Pancreas (tissue), 10 donors: ENCODE data around the gene SRRD. TPM values are rescaled to one million over a fixed set of nuclear protein-coding genes. Genes with fewer than 3 reads are reported as not detected.

Experiments used
- ATAC-seq, 4 donors: fragments of 200-7000 bp; cut with Tn5 transposase; one replicate each; pipeline versions ENCODE4 v1.8.0 to v1.9.1; 2020; ENCODE audit warnings: mild to moderate bottlenecking in 4 of 4, moderate library complexity in 4 of 4
- DNase-seq, 6 donors: peaks; one replicate each; pipeline ENCODE4 v3.0.0-alpha.2; 2020
- FAIRE-seq: peaks from 2 replicates; lab custom pipeline; 2012; peaks lifted over from hg19 to GRCh38; lab: Jason Lieb, UNC
- H3K27ac ChIP-seq, 4 donors: fragments of 200-600 bp; sonication (generic); 1 replicate in 3 of 4; 2 replicates in 1 of 4; pipeline versions ENCODE4 v1.5.0 to v1.8.0; 2020
- H3K27me3 ChIP-seq, 4 donors: fragments of 200-600 bp; one replicate each; pipeline ENCODE4 v1.8.0; 2021
- H3K36me3 ChIP-seq, 3 donors: fragments of 200-600 bp; sonication (generic) in 1 of 3; one replicate each; pipeline versions ENCODE4 v1.5.0 to v1.8.0; 2020 to 2021
- H3K4me1 ChIP-seq, 3 donors: fragments of 200-600 bp; one replicate each; pipeline ENCODE4 v1.8.0; 2021
- H3K4me3 ChIP-seq, 4 donors: fragments of 200-600 bp; sonication (generic) in 2 of 4; one replicate each; pipeline versions ENCODE4 v1.5.0 to v1.8.0; 2020 to 2021
- H3K9me3 ChIP-seq, 4 donors: fragments of 200-600 bp; one replicate each; pipeline ENCODE4 v1.8.0; 2021
- CTCF ChIP-seq, 4 donors: fragments of 200-600 bp; sonication (generic) in 3 of 4; IDR thresholded peaks; one replicate each; pipeline versions ENCODE4 v1.5.0 to v1.8.0; 2021; ENCODE audit warnings: antibody characterized with exemption in 4 of 4
- WGBS, 2 donors: extraction: QIAGEN DNeasy Blood & Tissue Kit; methylation state at CpG; one replicate each; pipeline ENCODE4 v1.1.7; 2013; 5-methylcytosine and 5-hydroxymethylcytosine counted together
- intact Hi-C, 3 donors: fragments of 100-400 bp; cut with DNase I; formaldehyde crosslinking; loops; one replicate each; pipeline versions ENCODE4 v1.11.1 to v1.14.2; 2022
- polyA plus RNA-seq, 2 donors: library from polyadenylated mRNA; stranded (reverse); fragments of 200-250 nt; gene quantifications; one replicate each; pipeline ENCODE4 v1.2.3, GENCODE V29; 2013
- total RNA-seq, 6 donors: library from RNA; stranded (reverse); fragmentation: NEBNext Ultra II Directional in 4 of 6; extraction: Animal tissue kit (Norgen Biotek cat#: 25700) in 4 of 6; gene quantifications; one replicate each; pipeline versions ENCODE4 v1.2.1 to v1.2.4, GENCODE V29; 2021 to 2023
- donor health status: healthy with polysubstance abuse.
- donor health status: DM: no; HTN: no; CAD: no; lungs with moderate emphysema.
- donor health status: DM: no; HTN: no; CAD: no.
- donor health status: control.
- donor health status: control.
- donor health status: Bipolar disorder and iron deficiency.
- donor health status: DM: yes; HTN: yes; CAD: no.
- donor health status: DM: no; HTN: no; CAD: no.
- donor health status: DM: no; HTN: no; CAD: no.
- donor health status: DM: yes; HTN: yes; CAD: no.

The SRRD gene
- total and polyA plus RNA-seq, 8 donors: 6.3 to 13.6 (median 10.8) TPM

GRCh38 chr22:26439559-26439958, 44.1 kb upstream of the SRRD start:
- no peaks in the 10 kb centered on the region for H3K27me3 ChIP-seq
- H3K4me1 ChIP-seq: no peaks in the 10 kb centered on the region
- no peak overlapping the region for H3K4me3 ChIP-seq
- no peak overlapping the region for H3K27ac ChIP-seq
- no peaks in the 10 kb centered on the region for H3K9me3 ChIP-seq
- no peak for TF ChIP-seq CTCF (IDR thresholded peaks at IDR 0.05)
- H3K36me3 ChIP-seq: no peaks in the 10 kb centered on the region
- 69 to 74% methylated on average over 3 of the region's 3 CpGs for WGBS, 2 donors
- intact Hi-C loops: no loop called here
- FAIRE-seq (no peak), ATAC-seq (no peak), DNase-seq (no peak)

GRCh38 chr22:26442086-26442756, 41.5 kb upstream of the SRRD start:
- no peak overlapping the region for H3K27ac ChIP-seq
- ATAC-seq (no peak), FAIRE-seq (no peak), DNase-seq (no peak)
- H3K36me3 ChIP-seq: no peaks in the 10 kb centered on the region
- no peak for TF ChIP-seq CTCF (IDR thresholded peaks at IDR 0.05)
- H3K9me3 ChIP-seq: no peaks in the 10 kb centered on the region
- no peaks in the 10 kb centered on the region for H3K27me3 ChIP-seq
- no peaks in the 10 kb centered on the region for H3K4me1 ChIP-seq
- WGBS, 2 donors: 86 to 89% methylated on average over 4 of the region's 4 CpGs
- no peak overlapping the region for H3K4me3 ChIP-seq
- intact Hi-C loops: no loop called here

- intact Hi-C loops: no loop called here
- no peaks in the 10 kb centered on the region for H3K4me1 ChIP-seq
- H3K9me3 ChIP-seq: no peaks in the 10 kb centered on the region
- no peaks in the 10 kb centered on the region for H3K36me3 ChIP-seq
- 82 to 86% methylated on average over 16 of the region's 16 CpGs for WGBS, 2 donors
- H3K27me3 ChIP-seq: no peaks in the 10 kb centered on the region
- FAIRE-seq: no peak
- no peak for ATAC-seq
- no peak overlapping the region for H3K4me3 ChIP-seq
- no peak for DNase-seq
- no peak overlapping the region for H3K27ac ChIP-seq
- no peak for TF ChIP-seq CTCF (IDR thresholded peaks at IDR 0.05)
Measured at GRCh38 chr22:26443901-26444690, 39.6 kb upstream of the SRRD start.

GRCh38 chr22:26444777-26445176, 38.9 kb upstream of the SRRD start:
- DNase-seq (no peak), FAIRE-seq (no peak), ATAC-seq (peak in 2 of 4 donors; percentile 37 to 38)
- H3K27me3 ChIP-seq: no peaks in the 10 kb centered on the region
- TF ChIP-seq CTCF (IDR thresholded peaks at IDR 0.05): no peak
- WGBS, 2 donors: 79 to 80% methylated on average over 8 of the region's 8 CpGs
- intact Hi-C loops: no loop called here
- H3K9me3 ChIP-seq: no peaks in the 10 kb centered on the region
- no peak overlapping the region for H3K27ac ChIP-seq
- H3K4me1 ChIP-seq: no peaks in the 10 kb centered on the region
- no peak overlapping the region for H3K4me3 ChIP-seq
- no peaks in the 10 kb centered on the region for H3K36me3 ChIP-seq
